Neural cell (in vitro differentiated cells): ENCODE results near the gene MRPL21. TPM values are rescaled to one million over a fixed set of nuclear protein-coding genes. Genes with fewer than 3 reads are reported as not detected.

ENCODE experiments used
- H2AFZ ChIP-seq: fragments of 200-600, 300-800 bp; sonication (generic), shearing (Covaris generic); 2 replicates; pipeline ENCODE4 v1.6.0; 2014; ENCODE audit warnings: low read depth, mild to moderate bottlenecking, antibody characterized with exemption, low read length, moderate library complexity
- H3F3A ChIP-seq: fragments of 200-600 bp; shearing (Covaris generic); 2 replicates; pipeline ENCODE4 v1.6.1; 2016; ENCODE audit warnings: mild to moderate bottlenecking, moderate library complexity, mixed read lengths, antibody characterized with exemption, low read length; ENCODE audit not compliant: insufficient read depth, poor library complexity, severe bottlenecking
- H3K27ac ChIP-seq: fragments of 200-600, 300-800 bp; sonication (generic), shearing (Covaris generic); 2 replicates; pipeline ENCODE4 v1.5.1; 2014; ENCODE audit warnings: mild to moderate bottlenecking, low read length, moderate library complexity
- H3K27me3 ChIP-seq: fragments of 300-800, 200-600 bp; sonication (generic), shearing (Covaris generic); 2 replicates; pipeline ENCODE4 v1.6.0; 2014; ENCODE audit warnings: mild to moderate bottlenecking, low read depth, low read length, moderate library complexity; ENCODE audit not compliant: insufficient read depth
- H3K36me3 ChIP-seq: fragments of 300-800, 200-600 bp; sonication (generic), shearing (Covaris generic); 2 replicates; pipeline ENCODE4 v1.5.1; 2014; ENCODE audit warnings: mild to moderate bottlenecking, antibody characterized with exemption, low read length, moderate library complexity; ENCODE audit not compliant: insufficient read depth
- H3K4me2 ChIP-seq: fragments of 300-800, 200-600 bp; sonication (generic), shearing (Covaris generic); 2 replicates; pipeline ENCODE4 v1.6.0; 2014; ENCODE audit warnings: mild to moderate bottlenecking, low read length
- H3K4me3 ChIP-seq: fragments of 300-800, 200-600 bp; sonication (generic), shearing (Covaris generic); 2 replicates; pipeline ENCODE4 v1.5.1; 2014; ENCODE audit warnings: mild to moderate bottlenecking, low read length, moderate library complexity
- H3K79me2 ChIP-seq: fragments of 200-600 bp; shearing (Covaris generic); replicated peaks from 2 replicates; pipeline ENCODE4 v1.6.0; 2014; ENCODE audit warnings: mild to moderate bottlenecking, low read length, moderate library complexity; ENCODE audit not compliant: insufficient read depth
- H3K9ac ChIP-seq: fragments of 300-800, 200-600 bp; sonication (generic), shearing (Covaris generic); 2 replicates; pipeline ENCODE4 v1.6.1; 2016; ENCODE audit warnings: mild to moderate bottlenecking, low read length, mixed read lengths
- H3K9me2 ChIP-seq: fragments of 200-600 bp; shearing (Covaris generic); 2 replicates; pipeline ENCODE4 v1.6.1; 2016; ENCODE audit warnings: mild to moderate bottlenecking, low read length, mixed read lengths; ENCODE audit not compliant: insufficient read depth
- H3K9me3 ChIP-seq: fragments of 200-600, 300-800 bp; sonication (generic), shearing (Covaris generic); 2 replicates; pipeline ENCODE4 v1.6.1; 2016; ENCODE audit warnings: mild to moderate bottlenecking, mixed run types, low read length, moderate library complexity, mixed read lengths
- H4K20me1 ChIP-seq: fragments of 200-600 bp; shearing (Covaris generic); 2 replicates; pipeline ENCODE4 v1.6.1; 2016; ENCODE audit warnings: mild to moderate bottlenecking, mixed run types; ENCODE audit not compliant: insufficient read depth
- CTCF ChIP-seq: fragments of 450-650 bp; IDR thresholded peaks from 2 replicates; pipeline ENCODE4 v1.5.1; 2014; ENCODE audit warnings: antibody characterized with exemption, mild to moderate bottlenecking, moderate library complexity; ENCODE audit not compliant: poor library complexity, severe bottlenecking
- EZH2 ChIP-seq: fragments of 200-600, 300-800 bp; shearing (Covaris generic), sonication (generic); IDR thresholded peaks from 2 replicates; pipeline ENCODE4 v1.6.1; 2014; ENCODE audit warnings: antibody characterized with exemption, low read length, borderline replicate concordance, mild to moderate bottlenecking; ENCODE audit not compliant: insufficient read depth, poor library complexity, severe bottlenecking
- MXI1 ChIP-seq: fragments of 450-650 bp; conservative IDR thresholded peaks from 2 replicates; pipeline ENCODE4 v1.6.1; 2014; ENCODE audit warnings: antibody characterized with exemption, mild to moderate bottlenecking; ENCODE audit not compliant: poor library complexity, severe bottlenecking
- POLR2AphosphoS5 ChIP-seq: IDR thresholded peaks from 2 replicates; pipeline ENCODE4 v1.6.1; 2012
- RAD21 ChIP-seq: fragments of 450-650 bp; conservative IDR thresholded peaks from 2 replicates; pipeline ENCODE4 v1.6.1; 2014; ENCODE audit warnings: antibody characterized with exemption, mild to moderate bottlenecking, moderate library complexity
- REST ChIP-seq: IDR thresholded peaks from 2 replicates; pipeline ENCODE4 v1.6.1; 2012; ENCODE audit warnings: borderline replicate concordance
- SMC3 ChIP-seq: fragments of 450-650 bp; conservative IDR thresholded peaks from 2 replicates; pipeline ENCODE4 v1.6.1; 2014; ENCODE audit warnings: antibody characterized with exemption, mild to moderate bottlenecking, moderate library complexity; ENCODE audit not compliant: poor library complexity
- TAF1 ChIP-seq: IDR thresholded peaks from 2 replicates; pipeline ENCODE4 v1.6.1; 2012; ENCODE audit warnings: low read depth
- polyA plus RNA-seq: library from polyadenylated mRNA; depleted of rRNA; stranded (reverse); fragments of >200 nt; gene quantifications from 2 replicates; pipeline ENCODE4 v1.2.3, GENCODE V29; 2014

Gene MRPL21
- polyA plus RNA-seq, 1 donor from 2014 or later = 139 TPM

- Histone ChIP-seq H3K27ac (no peak overlapping the region), H3K27me3 (no peaks in the 10 kb centered on the region), H3K9me3 (no peaks in the 10 kb centered on the region), H3K4me2 (no peak overlapping the region), H3K4me3 (no peak overlapping the region), H3K36me3 (no peaks in the 10 kb centered on the region), H2AFZ (no peak overlapping the region), H3K9me2 (no peaks in the 10 kb centered on the region), H3F3A (no peaks in the 10 kb centered on the region), H3K79me2 (no peaks in the 10 kb centered on the region), H4K20me1 (no peaks in the 10 kb centered on the region), H3K9ac (no peak overlapping the region)
- TF ChIP-seq SMC3 (no peak), MXI1 (no peak), EZH2 (no peak), RAD21 (no peak), TAF1 (no peak), POLR2AphosphoS5 (no peak), REST (no peak), CTCF (no peak)
These were observed 35.4 kb upstream of the MRPL21 start for GRCh38 chr11:68938816-68939582.

- Histone ChIP-seq H3K27me3 (no peaks in the 10 kb centered on the region), H2AFZ (no peak overlapping the region), H3K4me2 (no peak overlapping the region), H3K9me3 (no peaks in the 10 kb centered on the region), H3K36me3 (no peaks in the 10 kb centered on the region), H3K4me3 (no peak overlapping the region), H3F3A (no peaks in the 10 kb centered on the region), H3K79me2 (no peaks in the 10 kb centered on the region), H3K9ac (no peak overlapping the region), H3K27ac (no peak overlapping the region), H3K9me2 (no peaks in the 10 kb centered on the region), H4K20me1 (no peaks in the 10 kb centered on the region)
- TF ChIP-seq CTCF (no peak), SMC3 (no peak), TAF1 (no peak), POLR2AphosphoS5 (no peak), MXI1 (no peak)
These were observed 34.5 kb upstream of the MRPL21 start for GRCh38 chr11:68938088-68938487.
